ENCODE results near the gene TTLL4.

DNA sequence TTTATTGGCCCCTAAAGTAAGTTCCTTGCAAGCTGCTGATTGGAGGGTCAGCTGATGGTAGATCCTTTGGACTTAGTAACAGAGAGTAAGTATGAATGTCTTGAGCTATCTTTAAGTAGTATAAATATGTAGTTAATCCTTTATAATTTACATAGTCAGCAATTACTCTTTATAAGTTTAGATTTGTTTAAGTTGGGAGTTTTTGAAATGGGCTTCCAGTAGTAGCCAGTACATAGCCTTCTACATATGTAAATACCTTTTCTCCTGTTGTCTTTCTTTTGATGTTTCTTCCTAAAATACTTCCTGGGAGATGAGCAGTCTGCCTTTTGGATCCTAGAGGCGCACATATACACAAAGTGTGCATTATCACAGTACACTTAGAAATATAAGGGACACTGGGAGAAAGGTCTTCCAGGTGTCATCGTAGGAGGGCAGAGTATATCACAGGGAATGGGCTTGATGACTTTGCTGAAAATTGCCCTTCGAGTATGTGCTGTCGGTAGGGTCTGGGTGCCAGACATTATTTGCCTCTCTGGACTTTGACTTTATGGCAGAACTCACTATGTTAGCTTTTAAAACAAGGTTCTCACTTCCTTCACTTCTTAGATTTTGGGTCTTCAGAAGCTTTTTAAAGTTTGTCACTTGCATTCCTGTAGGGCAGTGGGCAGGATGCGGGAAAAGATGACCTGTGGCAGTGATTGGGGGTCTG is 21.6 kb downstream of the TTLL4 start:
- TF ChIP-seq POLR2A (IDR thresholded peaks at IDR 0.05), result no peak
- TF ChIP-seq, protein P1, sequence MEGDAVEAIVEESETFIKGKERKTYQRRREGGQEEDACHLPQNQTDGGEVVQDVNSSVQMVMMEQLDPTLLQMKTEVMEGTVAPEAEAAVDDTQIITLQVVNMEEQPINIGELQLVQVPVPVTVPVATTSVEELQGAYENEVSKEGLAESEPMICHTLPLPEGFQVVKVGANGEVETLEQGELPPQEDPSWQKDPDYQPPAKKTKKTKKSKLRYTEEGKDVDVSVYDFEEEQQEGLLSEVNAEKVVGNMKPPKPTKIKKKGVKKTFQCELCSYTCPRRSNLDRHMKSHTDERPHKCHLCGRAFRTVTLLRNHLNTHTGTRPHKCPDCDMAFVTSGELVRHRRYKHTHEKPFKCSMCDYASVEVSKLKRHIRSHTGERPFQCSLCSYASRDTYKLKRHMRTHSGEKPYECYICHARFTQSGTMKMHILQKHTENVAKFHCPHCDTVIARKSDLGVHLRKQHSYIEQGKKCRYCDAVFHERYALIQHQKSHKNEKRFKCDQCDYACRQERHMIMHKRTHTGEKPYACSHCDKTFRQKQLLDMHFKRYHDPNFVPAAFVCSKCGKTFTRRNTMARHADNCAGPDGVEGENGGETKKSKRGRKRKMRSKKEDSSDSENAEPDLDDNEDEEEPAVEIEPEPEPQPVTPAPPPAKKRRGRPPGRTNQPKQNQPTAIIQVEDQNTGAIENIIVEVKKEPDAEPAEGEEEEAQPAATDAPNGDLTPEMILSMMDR (IDR thresholded peaks at IDR 0.05), result no peak

Measured in body of pancreas (tissue), 4 donors.